GM23338 (cell line): ENCODE measurements around the gene PACSIN3. TPM values are rescaled to one million over a fixed set of nuclear protein-coding genes. Genes with fewer than 3 reads are reported as not detected.
A peak's percentile ranks its signal among the peaks of the same experiment; 100 is the strongest.

Experiments used
- ATAC-seq: fragments of 200-7000 bp; cut with Tn5 transposase; 3 replicates; pipeline ENCODE4 v1.9.1; 2020
- DNase-seq: peaks from one replicate; pipeline ENCODE4 v3.0.0-alpha.2; 2015; ENCODE audit warnings: low spot score
- H2AFZ ChIP-seq: fragments of 200-600 bp; sonication (generic); 2 replicates; pipeline ENCODE4 v1.8.0; 2016; ENCODE audit warnings: antibody characterized with exemption, mild to moderate bottlenecking, moderate library complexity
- H3F3A ChIP-seq: fragments of 200-600 bp; sonication (generic); replicated peaks from 2 replicates; pipeline ENCODE4 v1.8.0; 2017; ENCODE audit warnings: antibody characterized with exemption, mixed run types, low read depth
- H3K27ac ChIP-seq: fragments of 200-600 bp; sonication (generic); 2 replicates; pipeline ENCODE4 v1.6.1; 2016; ENCODE audit warnings: low read depth
- H3K27me3 ChIP-seq: fragments of 200-600 bp; sonication (generic); 2 replicates; pipeline ENCODE4 v1.8.0; 2016; ENCODE audit warnings: mild to moderate bottlenecking, mixed run types, moderate library complexity; ENCODE audit not compliant: insufficient read depth
- H3K36me3 ChIP-seq: fragments of 200-600 bp; sonication (generic); 2 replicates; pipeline ENCODE4 v1.8.0; 2016; ENCODE audit warnings: mild to moderate bottlenecking; ENCODE audit not compliant: insufficient read depth
- H3K4me1 ChIP-seq: fragments of 200-600 bp; sonication (generic); 2 replicates; pipeline ENCODE4 v1.8.0; 2016; ENCODE audit warnings: mild to moderate bottlenecking, moderate library complexity; ENCODE audit not compliant: insufficient read depth
- H3K4me2 ChIP-seq: fragments of 200-600 bp; sonication (generic); 2 replicates; pipeline ENCODE4 v1.7.1; 2017; ENCODE audit warnings: mixed run types
- H3K4me3 ChIP-seq: fragments of 200-600 bp; sonication (generic); 2 replicates; pipeline ENCODE4 v1.6.1; 2016; ENCODE audit warnings: mixed run types
- H3K79me2 ChIP-seq: fragments of 200-600 bp; sonication (generic); replicated peaks from 2 replicates; pipeline ENCODE4 v1.8.0; 2017; ENCODE audit warnings: mild to moderate bottlenecking; ENCODE audit not compliant: insufficient read depth
- H3K9me2 ChIP-seq: fragments of 200-600 bp; sonication (generic); 2 replicates; pipeline ENCODE4 v1.8.0; 2017; ENCODE audit not compliant: insufficient read depth
- H4K20me1 ChIP-seq: fragments of 200-600 bp; sonication (generic); replicated peaks from 2 replicates; pipeline ENCODE4 v1.8.0; 2017; ENCODE audit warnings: mild to moderate bottlenecking; ENCODE audit not compliant: insufficient read depth
- H3K27ac Mint-ChIP-seq: 2 replicates; pipeline ENCODE4 v1.8.0; 2020; ENCODE audit warnings: inconsistent platforms, mild to moderate bottlenecking, moderate library complexity, mixed read lengths
- H3K27me3 Mint-ChIP-seq: 3 replicates; pipeline ENCODE4 v1.8.0; 2022; ENCODE audit warnings: low read depth, mild to moderate bottlenecking, moderate library complexity, mixed read lengths, inconsistent platforms; ENCODE audit not compliant: insufficient read depth, poor library complexity
- H3K36me3 Mint-ChIP-seq: 3 replicates; pipeline ENCODE4 v1.8.0; 2021; ENCODE audit warnings: low read depth, mild to moderate bottlenecking, inconsistent platforms, moderate library complexity, mixed read lengths
- H3K4me1 Mint-ChIP-seq: 3 replicates; pipeline ENCODE4 v1.8.0; 2020; ENCODE audit warnings: mild to moderate bottlenecking, inconsistent platforms, mixed read lengths
- H3K4me3 Mint-ChIP-seq: 3 replicates; pipeline ENCODE4 v1.8.0; 2021; ENCODE audit warnings: moderate library complexity, mild to moderate bottlenecking, inconsistent platforms, mixed read lengths
- H3K9me3 Mint-ChIP-seq: 3 replicates; pipeline ENCODE4 v1.8.0; 2020; ENCODE audit warnings: moderate library complexity, mild to moderate bottlenecking, inconsistent platforms, mixed read lengths
- CREB1 ChIP-seq: fragments of 250-450 bp; sonication (Bioruptor Pico); IDR thresholded peaks from 2 replicates; pipeline ENCODE4 v1.5.0; 2020; ENCODE audit warnings: low read depth, mild to moderate bottlenecking, moderate library complexity
- CTCF ChIP-seq, 2 experiments: fragments of 200-600 bp in 1 of 2; sonication (generic) in 1 of 2; conservative IDR thresholded peaks; 2 replicates each; pipeline versions ENCODE4 v1.5.1 to v1.6.1; 2016 to 2017; ENCODE audit warnings: antibody characterized with exemption in 2 of 2, low read depth in 2 of 2, mild to moderate bottlenecking in 2 of 2, moderate library complexity in 1 of 2
- ETS1 ChIP-seq: IDR thresholded peaks from 2 replicates; pipeline ENCODE4 v1.6.1; 2016; ENCODE audit warnings: antibody characterized with exemption
- EZH2 ChIP-seq: fragments of 200-600 bp; sonication (generic); IDR thresholded peaks from one replicate; pipeline ENCODE4 v1.8.0; 2017; ENCODE audit warnings: antibody characterized with exemption, mild to moderate bottlenecking, low read depth; ENCODE audit not compliant: unreplicated experiment
- EZH2phosphoT487 ChIP-seq: fragments of 200-600 bp; sonication (generic); IDR thresholded peaks from one replicate; pipeline ENCODE4 v1.8.1; 2018; ENCODE audit warnings: antibody characterized with exemption; ENCODE audit not compliant: unreplicated experiment
- JUNB ChIP-seq: IDR thresholded peaks from one replicate; pipeline ENCODE4 v1.6.1; 2016; ENCODE audit warnings: antibody characterized with exemption; ENCODE audit not compliant: unreplicated experiment
- NANOG ChIP-seq: IDR thresholded peaks from 2 replicates; pipeline ENCODE4 v1.6.1; 2016; ENCODE audit warnings: antibody characterized with exemption, borderline replicate concordance
- REST ChIP-seq: IDR thresholded peaks from one replicate; pipeline ENCODE4 v1.6.1; 2018; ENCODE audit warnings: antibody characterized with exemption; ENCODE audit not compliant: unreplicated experiment
- STAT1 ChIP-seq: IDR thresholded peaks from one replicate; pipeline ENCODE4 v1.6.1; 2016; ENCODE audit warnings: antibody characterized with exemption; ENCODE audit not compliant: unreplicated experiment
- ZNF331 ChIP-seq: fragments of 250-450 bp; sonication (Bioruptor Pico); IDR thresholded peaks from 2 replicates; pipeline ENCODE4 v1.5.0; 2020; ENCODE audit warnings: low read depth, mild to moderate bottlenecking, moderate library complexity
- ZNF462 ChIP-seq: fragments of 250-450 bp; sonication (Bioruptor Pico); IDR thresholded peaks from 2 replicates; pipeline ENCODE4 v1.5.0; 2020; ENCODE audit warnings: mild to moderate bottlenecking, moderate library complexity
- polyA plus RNA-seq: library from polyadenylated mRNA; unstranded; fragments of >200 nt; fragmentation: Nextera tagmentation; extraction: Ambion mirVana; gene quantifications from 2 replicates; pipeline ENCODE4 v1.2.1, GENCODE V29; 2016
- total RNA-seq: library from RNA; depleted of rRNA; stranded (reverse); fragments of >200 nt; shearing (Covaris generic); gene quantifications from 2 replicates; pipeline ENCODE4 v1.2.3, GENCODE V29; 2014

The PACSIN3 gene
- total and polyA plus RNA-seq, 2 experiments from 2014 or later = 39.6 to 72.1 TPM

GRCh38 chr11:47235163-47235562 is 48.9 kb upstream of the PACSIN3 start (continued):
- no peak for TF ChIP-seq ZNF462
- no peak for TF ChIP-seq ETS1
- TF ChIP-seq EZH2phosphoT487 = no peak

GRCh38 chr11:47234669-47235100 is 48.5 kb upstream of the PACSIN3 start:
- ATAC-seq = no peak
- Histone ChIP-seq H3K27ac (peak overlapping the region; percentile 45; the same call in 1 of the 2 replicates), H3K36me3 (peaks cover 16% of the 10 kb centered on the region), H3K4me2 (no peak overlapping the region), H3K9me2 (no peaks in the 10 kb centered on the region), H3K79me2 (no peaks in the 10 kb centered on the region), H3K4me1 (no peaks in the 10 kb centered on the region), H3F3A (peaks cover 13% of the 10 kb centered on the region; the same call in 1 of the 2 replicates), H2AFZ (no peak overlapping the region), H4K20me1 (no peaks in the 10 kb centered on the region; the same call in none of the 2 replicates), H3K4me3 (no peak overlapping the region), H3K27me3 (no peaks in the 10 kb centered on the region)
- Mint-ChIP-seq H3K4me3 (no peak overlapping the region), H3K27me3 (peaks cover 7% of the 10 kb centered on the region), H3K36me3 (peaks cover 42% of the 10 kb centered on the region), H3K27ac (peak overlapping the region; percentile 24), H3K9me3 (no peaks in the 10 kb centered on the region), H3K4me1 (peaks cover 12% of the 10 kb centered on the region; the same call in 2 of the 3 replicates)
- no peak for DNase-seq
- TF ChIP-seq EZH2phosphoT487 (no peak), STAT1 (no peak), ZNF331 (CRISPR knock-in tag) (no peak), REST (no peak), CREB1 (CRISPR knock-in tag) (no peak), ETS1 (no peak), EZH2 (no peak), NANOG (no peak), CTCF (conservative IDR thresholded peaks at IDR 0.05; ENCODE audit: low read depth in 2 of 2) (no peak), JUNB (no peak)
